BE2C (cell line): ENCODE results near the gene PRKCZ.

Experiments used
- DNase-seq: peaks from one replicate; pipeline ENCODE4 v3.0.0-alpha.2; 2020
- H3K27me3 ChIP-seq: fragments of 250-450 bp; sonication (Bioruptor Pico); 2 replicates; pipeline ENCODE4 v1.5.1; 2020; ENCODE audit warnings: mild to moderate bottlenecking
- H3K36me3 ChIP-seq: fragments of 250-450 bp; sonication (Bioruptor Pico); 2 replicates; pipeline ENCODE4 v1.5.1; 2020; ENCODE audit warnings: mild to moderate bottlenecking
- H3K4me1 ChIP-seq: fragments of 250-450 bp; sonication (Bioruptor Pico); 2 replicates; pipeline ENCODE4 v1.5.1; 2020
- H3K4me3 ChIP-seq: 2 replicates; pipeline ENCODE4 v1.5.1; 2011; ENCODE audit warnings: low read depth, low read length
- H3K9me3 ChIP-seq: fragments of 250-450 bp; sonication (Bioruptor Pico); 2 replicates; pipeline ENCODE4 v1.5.1; 2020
- TF ChIP-seq, protein P1 (sequence below): IDR thresholded peaks from 2 replicates; pipeline ENCODE4 v1.5.1; 2012; ENCODE audit warnings: mild to moderate bottlenecking, low read depth, low read length

Gene PRKCZ

DNA sequence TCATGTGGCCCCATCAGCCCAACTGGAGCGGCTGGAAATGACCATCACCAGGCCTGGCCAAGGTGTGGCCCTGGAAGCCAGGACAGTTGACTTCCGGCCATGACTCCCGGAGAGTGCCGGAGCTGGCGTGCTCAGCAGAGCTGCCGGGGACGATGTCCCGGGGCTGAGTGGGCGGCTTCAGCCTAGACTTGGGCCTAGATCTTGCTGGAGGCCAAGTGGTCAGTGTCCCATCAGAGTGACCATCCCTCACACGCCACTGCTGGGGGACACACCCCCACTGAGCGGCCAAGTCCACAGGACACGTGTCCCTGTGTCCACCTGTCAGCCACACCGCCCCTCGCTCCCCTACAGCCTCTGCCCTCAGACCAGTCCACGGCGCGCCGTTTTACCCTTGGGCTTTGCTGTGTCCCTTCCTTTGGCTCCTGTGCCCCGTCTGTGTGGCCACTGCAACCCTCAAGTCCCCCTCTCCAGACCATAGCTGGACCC lies 140.3 kb downstream of the PRKCZ start:
- H3K36me3 ChIP-seq, result no peaks in the 10 kb centered on the region
- H3K9me3 ChIP-seq, result no peaks in the 10 kb centered on the region
- no peaks in the 10 kb centered on the region for H3K27me3 ChIP-seq
- peak overlapping the region; percentile 76 for H3K4me3 ChIP-seq
- DNase-seq, result no peak
- TF ChIP-seq, protein P1, sequence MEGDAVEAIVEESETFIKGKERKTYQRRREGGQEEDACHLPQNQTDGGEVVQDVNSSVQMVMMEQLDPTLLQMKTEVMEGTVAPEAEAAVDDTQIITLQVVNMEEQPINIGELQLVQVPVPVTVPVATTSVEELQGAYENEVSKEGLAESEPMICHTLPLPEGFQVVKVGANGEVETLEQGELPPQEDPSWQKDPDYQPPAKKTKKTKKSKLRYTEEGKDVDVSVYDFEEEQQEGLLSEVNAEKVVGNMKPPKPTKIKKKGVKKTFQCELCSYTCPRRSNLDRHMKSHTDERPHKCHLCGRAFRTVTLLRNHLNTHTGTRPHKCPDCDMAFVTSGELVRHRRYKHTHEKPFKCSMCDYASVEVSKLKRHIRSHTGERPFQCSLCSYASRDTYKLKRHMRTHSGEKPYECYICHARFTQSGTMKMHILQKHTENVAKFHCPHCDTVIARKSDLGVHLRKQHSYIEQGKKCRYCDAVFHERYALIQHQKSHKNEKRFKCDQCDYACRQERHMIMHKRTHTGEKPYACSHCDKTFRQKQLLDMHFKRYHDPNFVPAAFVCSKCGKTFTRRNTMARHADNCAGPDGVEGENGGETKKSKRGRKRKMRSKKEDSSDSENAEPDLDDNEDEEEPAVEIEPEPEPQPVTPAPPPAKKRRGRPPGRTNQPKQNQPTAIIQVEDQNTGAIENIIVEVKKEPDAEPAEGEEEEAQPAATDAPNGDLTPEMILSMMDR, result no peak
- peaks cover 4% of the 10 kb centered on the region for H3K4me1 ChIP-seq

DNA sequence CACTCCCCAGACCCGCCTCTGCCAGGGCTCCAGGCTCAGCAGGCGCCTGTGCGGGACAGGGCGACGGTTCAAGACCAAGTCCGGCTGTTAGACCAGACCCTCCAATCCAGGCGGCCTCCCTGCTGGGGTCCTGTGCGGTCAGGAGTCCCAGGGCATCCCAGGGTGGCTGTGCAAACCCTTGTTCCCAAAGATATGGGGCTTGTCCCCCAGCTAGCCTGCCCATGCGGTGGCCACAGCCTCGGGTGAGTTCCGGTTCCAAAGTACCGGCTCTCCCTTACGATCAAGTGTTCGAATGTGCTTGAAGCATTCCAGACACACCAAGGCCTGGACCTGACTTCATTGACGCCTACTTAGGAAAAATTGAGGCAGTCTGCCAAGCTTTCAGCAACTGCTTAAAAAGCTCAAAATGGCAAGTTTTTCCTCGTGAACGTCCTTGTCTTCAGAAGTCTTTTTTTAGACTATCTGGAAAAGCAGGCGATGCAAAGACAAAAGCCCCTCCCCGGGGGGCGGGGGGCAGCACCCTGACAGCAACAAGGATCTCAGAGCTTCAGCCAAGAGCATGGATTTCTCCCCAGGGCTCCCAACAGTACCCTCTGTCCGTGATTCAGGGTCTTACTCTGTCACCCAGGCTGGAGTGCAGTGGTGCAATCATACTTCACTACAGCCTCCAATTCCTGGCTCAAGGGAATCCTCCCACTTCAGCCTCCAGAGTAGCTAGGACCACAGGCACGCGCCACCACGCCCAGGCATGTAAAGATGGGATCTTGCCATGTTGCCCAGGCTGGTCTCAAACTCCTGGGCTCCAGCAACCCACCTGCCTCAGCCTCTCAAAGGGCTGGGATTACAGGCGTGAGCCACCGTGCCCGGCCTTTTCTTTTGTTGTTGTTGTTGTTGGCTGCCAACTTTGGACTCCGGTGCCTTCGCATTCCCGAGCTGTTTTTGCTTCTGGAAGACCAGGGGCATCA lies 142.1 kb downstream of the PRKCZ start:
- H3K4me1 ChIP-seq, result peaks cover 4% of the 10 kb centered on the region
- no peak overlapping the region for H3K4me3 ChIP-seq
- no peak for DNase-seq
- TF ChIP-seq, protein P1, result no peak
- H3K9me3 ChIP-seq, result no peaks in the 10 kb centered on the region
- no peaks in the 10 kb centered on the region for H3K36me3 ChIP-seq
- H3K27me3 ChIP-seq, result no peaks in the 10 kb centered on the region

DNA sequence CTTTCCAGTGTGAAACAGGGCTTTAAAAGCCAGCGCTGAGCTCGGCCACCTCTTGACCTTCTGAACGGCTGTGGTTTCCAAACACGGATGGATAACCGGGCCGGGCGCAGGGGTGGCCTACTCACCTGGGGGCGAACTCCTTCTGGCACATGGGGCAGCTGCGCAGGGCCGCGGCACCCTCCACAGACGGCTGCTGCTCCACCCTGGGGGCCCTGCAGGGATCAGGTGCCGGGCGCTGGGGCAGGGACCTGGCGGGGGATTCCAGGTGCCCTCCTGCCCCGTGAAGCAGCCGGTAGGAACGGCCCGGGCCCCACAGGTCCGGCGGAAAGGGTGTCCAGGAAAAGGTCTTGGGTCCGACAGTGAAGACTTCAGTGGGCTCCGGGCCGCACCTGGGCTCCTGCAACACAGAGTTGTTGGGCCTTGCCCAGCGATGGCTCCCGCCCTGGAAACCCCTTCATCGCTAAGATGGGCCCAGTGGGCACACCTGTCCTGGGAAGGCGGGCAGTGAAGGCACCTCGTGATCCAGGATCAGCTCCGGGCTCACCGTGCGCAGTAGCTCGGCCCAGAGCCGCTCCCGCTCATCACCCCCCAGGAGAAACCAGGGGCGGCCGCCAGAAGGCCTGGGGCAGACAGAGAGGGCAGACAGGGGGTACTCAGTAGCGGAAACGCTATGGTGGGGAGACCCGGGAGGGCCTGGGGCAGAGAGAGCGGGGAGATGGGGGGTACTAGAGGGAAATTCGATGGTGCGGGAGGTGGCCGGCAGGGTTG lies 143.5 kb downstream of the PRKCZ start:
- H3K27me3 ChIP-seq, result no peaks in the 10 kb centered on the region
- H3K36me3 ChIP-seq, result no peaks in the 10 kb centered on the region
- H3K9me3 ChIP-seq, result no peaks in the 10 kb centered on the region
- TF ChIP-seq, protein P1, result no peak
- H3K4me1 ChIP-seq, result peaks cover 4% of the 10 kb centered on the region
- H3K4me3 ChIP-seq, result peak overlapping the region; percentile 35
- DNase-seq, result no peak

DNA sequence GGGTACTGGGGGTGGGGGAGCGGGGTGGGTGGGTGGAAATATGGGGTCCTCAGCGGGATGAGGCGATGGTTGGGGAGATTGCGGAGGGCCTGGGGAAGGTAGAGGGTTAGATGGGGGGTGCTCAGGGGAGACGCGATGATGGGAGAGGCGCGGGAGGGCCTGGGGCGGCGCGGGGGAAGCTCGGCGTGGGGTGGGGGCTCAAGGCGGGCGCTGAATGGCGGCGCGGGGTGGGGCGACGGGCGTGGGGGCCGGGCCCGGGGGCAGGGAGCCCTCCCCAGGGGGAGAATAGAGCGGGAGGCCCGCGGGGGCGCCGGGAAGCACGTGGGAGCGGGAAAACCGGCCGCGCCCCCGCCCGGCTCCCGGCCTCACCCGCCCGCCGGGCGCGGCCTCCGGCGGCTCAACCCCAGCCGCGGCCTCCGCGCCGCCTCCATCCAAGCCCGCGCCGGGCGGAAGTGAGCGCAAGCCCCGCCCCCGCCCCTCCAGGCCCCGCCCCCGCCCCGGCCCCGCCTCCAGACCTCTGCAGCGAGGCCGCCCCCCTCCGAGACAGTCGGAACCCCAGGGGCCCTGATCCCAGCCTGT lies 144.2 kb downstream of the PRKCZ start, which contains the start of gene FAAP20:
TSS of gene FAAP20 (minus strand) at position 454 of the 579 bp plus-strand sequence. CDS start at position 431, 23 bp downstream.
- H3K27me3 ChIP-seq, result no peaks in the 10 kb centered on the region
- DNase-seq, result peak; percentile 78
- H3K9me3 ChIP-seq, result no peaks in the 10 kb centered on the region
- H3K4me3 ChIP-seq, result peak within 1 kb of the TSS; percentile 68
- peaks cover 7% of the 10 kb centered on the region for H3K4me1 ChIP-seq
- no peaks in the 10 kb centered on the region for H3K36me3 ChIP-seq
- TF ChIP-seq, protein P1, result no peak

DNA sequence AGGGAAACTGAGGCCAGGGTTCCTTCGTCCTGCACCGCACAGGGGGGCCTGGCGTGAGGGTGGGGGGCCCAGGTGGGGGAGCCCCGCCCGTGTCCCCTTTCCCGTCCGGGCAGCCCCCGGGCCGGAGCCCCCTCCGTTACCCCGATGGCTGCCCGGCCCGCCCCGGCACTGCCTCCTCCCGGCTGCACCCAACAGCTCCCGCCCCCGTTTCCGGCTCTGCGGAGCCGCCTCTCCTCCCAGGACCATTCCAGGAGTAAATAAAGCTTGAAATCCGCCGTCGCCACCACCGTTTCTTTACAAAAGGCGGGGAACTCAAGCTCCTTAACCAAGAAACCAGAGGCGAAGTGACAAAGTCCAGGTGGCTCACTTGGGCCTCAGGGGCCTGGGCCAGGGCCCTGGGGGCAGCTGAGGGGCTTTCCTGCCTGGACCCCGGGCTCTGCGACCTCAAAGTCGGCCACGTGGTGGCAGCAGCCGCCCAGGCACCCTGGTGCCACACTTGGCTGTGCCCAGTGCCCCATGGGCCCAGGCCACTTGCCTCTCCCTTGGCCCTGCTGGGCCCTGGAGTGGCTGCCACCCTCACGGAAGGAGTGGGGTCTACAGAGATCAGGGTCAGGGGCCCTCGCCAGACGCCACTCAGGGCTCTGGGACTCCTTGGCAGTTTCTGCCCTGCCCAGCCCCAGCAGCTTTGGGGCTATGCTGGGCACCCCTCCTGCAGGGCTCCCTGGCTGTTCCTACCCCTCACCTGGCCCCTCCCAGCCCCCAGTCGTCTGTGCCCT lies 144.9 kb downstream of the PRKCZ start:
- no peaks in the 10 kb centered on the region for H3K9me3 ChIP-seq
- H3K4me1 ChIP-seq, result peaks cover 7% of the 10 kb centered on the region
- no peaks in the 10 kb centered on the region for H3K27me3 ChIP-seq
- DNase-seq, result peak; percentile 91
- TF ChIP-seq, protein P1, result peak; percentile 87
- H3K4me3 ChIP-seq, result peak overlapping the region; percentile 68
- H3K36me3 ChIP-seq, result no peaks in the 10 kb centered on the region
